H1 (cell line): ENCODE data around the gene ENTREP3. TPM values are rescaled to one million over a fixed set of nuclear protein-coding genes. Genes with fewer than 3 reads are reported as not detected.

Source experiments
- CHD7 ChIP-seq: fragments of 300-600 bp; sonication (generic); IDR thresholded peaks from 2 replicates; pipeline ENCODE4 v1.7.1; 2012; ENCODE audit warnings: low read length, moderate library complexity, mild to moderate bottlenecking, inconsistent platforms; ENCODE audit not compliant: insufficient replicate concordance
- GABPA ChIP-seq: IDR thresholded peaks from 2 replicates; pipeline ENCODE4 v1.6.1; 2011; ENCODE audit warnings: mild to moderate bottlenecking, low read length, moderate library complexity, borderline replicate concordance; ENCODE audit not compliant: insufficient read depth
- GTF2F1 ChIP-seq: IDR thresholded peaks from 2 replicates; pipeline ENCODE4 v1.6.1; 2012; ENCODE audit warnings: low read depth, low read length, improper control_type of control experiment, borderline replicate concordance
- KDM5A ChIP-seq: fragments of 200-600 bp; IDR thresholded peaks from 2 replicates; pipeline ENCODE4 v1.7.1; 2012; ENCODE audit warnings: mild to moderate bottlenecking, low read length, inconsistent platforms, mixed read lengths
- MAFK ChIP-seq: IDR thresholded peaks from 2 replicates; pipeline ENCODE4 v1.6.1; 2012; ENCODE audit warnings: low read depth, mild to moderate bottlenecking, improper control_type of control experiment, low read length
- MAX ChIP-seq: IDR thresholded peaks from 2 replicates; pipeline ENCODE4 v1.6.1; 2012; ENCODE audit warnings: inconsistent platforms
- RXRA ChIP-seq: IDR thresholded peaks from 2 replicates; pipeline ENCODE4 v1.6.1; 2011; ENCODE audit warnings: low read depth, mild to moderate bottlenecking, low read length, moderate library complexity; ENCODE audit not compliant: insufficient read depth
- SP4 ChIP-seq: IDR thresholded peaks from 2 replicates; pipeline ENCODE4 v1.6.1; 2012; ENCODE audit warnings: low read length, inconsistent platforms
- SUZ12 ChIP-seq: fragments of 200-600 bp; sonication (generic); IDR thresholded peaks from 2 replicates; pipeline ENCODE4 v1.6.1; 2012; ENCODE audit warnings: mild to moderate bottlenecking, inconsistent platforms, low read length, moderate library complexity, mixed read lengths
- polyA plus RNA-seq, 7 experiments: library from polyadenylated mRNA; depleted of rRNA in 3 of 7; stranded (reverse) in 5 of 7; unstranded in 2 of 7; fragments of >200 nt in 5 of 7; fragments of 200-250 nt in 2 of 7; gene quantifications; 1 replicate in 5 of 7; 2 replicates in 1 of 7; 4 replicates in 1 of 7; pipeline versions ENCODE4 v1.2.1 to v1.2.3, GENCODE V29; 2011 to 2013; ENCODE audit warnings: missing spikeins in 2 of 7, mixed read lengths in 2 of 7
- total RNA-seq: library from RNA; stranded (reverse); fragmentation: NEBNext Ultra II Directional; extraction: Animal tissue kit (Norgen Biotek cat#: 25700); gene quantifications from 2 replicates; pipeline ENCODE4 v1.2.1, GENCODE V29; 2021

Gene ENTREP3
- total and polyA plus RNA-seq, 2 of the 8 experiments (the other 6 are each of a cell fraction or from before 2014, with no cell fraction given) = 22.8 to 52.2 TPM

- TF ChIP-seq SUZ12 (no peak; the same call in 1 of the 2 replicates), KDM5A (no peak), MAFK (no peak), MAX (peak; percentile 71), GABPA (no peak), GTF2F1 (no peak), RXRA (no peak), SP4 (no peak), CHD7 (no peak)
Measured at GRCh38 chr1:155295183-155295941, 40.1 kb upstream of the ENTREP3 start (continued).
